Esophagus muscularis mucosa (tissue), 4 donors: Measurements from ENCODE around the gene GPT2. TPM values are rescaled to one million over a fixed set of nuclear protein-coding genes. Genes with fewer than 3 reads are reported as not detected.

ENCODE experiments used
- DNase-seq: peaks from one replicate; pipeline ENCODE4 v3.0.0-alpha.2; 2017; ENCODE audit errors: extremely low spot score
- H3K27ac ChIP-seq, 4 donors: fragments of 200-600 bp; sonication (generic); replicated peaks in 1 of 4; 1 replicate in 3 of 4; 2 replicates in 1 of 4; pipeline ENCODE4 v1.5.1; 2016 to 2019; ENCODE audit warnings: mild to moderate bottlenecking in 1 of 4
- H3K27me3 ChIP-seq, 4 donors: fragments of 200-600 bp; sonication (generic); one replicate each; pipeline versions ENCODE4 v1.5.1 to v1.6.0; 2016 to 2019
- H3K36me3 ChIP-seq, 4 donors: fragments of 200-600 bp; sonication (generic); one replicate each; pipeline ENCODE4 v1.5.1; 2016 to 2019
- H3K4me1 ChIP-seq, 4 donors: fragments of 200-600 bp; sonication (generic); one replicate each; pipeline ENCODE4 v1.5.1; 2016 to 2019
- H3K4me3 ChIP-seq, 4 donors: fragments of 200-600 bp; sonication (generic); 1 replicate in 2 of 4; 2 replicates in 2 of 4; pipeline ENCODE4 v1.5.1; 2016 to 2019; ENCODE audit warnings: mild to moderate bottlenecking in 4 of 4, moderate library complexity in 1 of 4
- H3K9me3 ChIP-seq, 4 donors: fragments of 200-600 bp; sonication (generic); 1 replicate in 3 of 4; 2 replicates in 1 of 4; pipeline ENCODE4 v1.5.1; 2016 to 2019
- EP300 ChIP-seq: sonication (generic); formaldehyde crosslinking; IDR thresholded peaks from one replicate; pipeline ENCODE4 v1.6.1; 2017; ENCODE audit warnings: antibody characterized with exemption
- POLR2A ChIP-seq: fragments of 450-650 bp; IDR thresholded peaks from one replicate; pipeline ENCODE4 v1.6.1; 2017; ENCODE audit warnings: antibody characterized with exemption, moderate library complexity, mild to moderate bottlenecking, low read depth
- POLR2AphosphoS5 ChIP-seq, 2 donors: sonication (generic); formaldehyde crosslinking; IDR thresholded peaks; one replicate each; pipeline ENCODE4 v1.6.1; 2017; ENCODE audit warnings: antibody characterized with exemption in 2 of 2
- WGBS: methylation state at CpG from one replicate; pipeline ENCODE4 v1.1.5; 2018; 5-methylcytosine and 5-hydroxymethylcytosine counted together
- intact Hi-C: fragments of 100-400 bp; cut with DNase I; formaldehyde crosslinking; loops from one replicate; pipeline ENCODE4 v1.15.1; 2023
- total RNA-seq, 4 donors: library from RNA; depleted of rRNA; stranded (reverse); fragments of >200 nt; gene quantifications; one replicate each; pipeline versions ENCODE4 v1.1.0 to v1.2.1, GENCODE V29; 2016
- TF ChIP-seq, protein P1 (sequence below), 3 experiments: fragments of 200-600 bp in 2 of 3; fragments of 450-650 bp in 1 of 3; sonication (generic) in 2 of 3; IDR thresholded peaks; one replicate each; pipeline ENCODE4 v1.5.1; 2017 to 2019; ENCODE audit warnings: antibody characterized with exemption in 3 of 3, mild to moderate bottlenecking in 2 of 3, moderate library complexity in 1 of 3

The GPT2 gene
- total RNA-seq, 4 donors from 2014 or later: 2.5 to 5.7 (median 3.6) TPM

GRCh38 chr16:46848768-46849764 lies 35.1 kb upstream of the GPT2 start:
- TF ChIP-seq, protein P1, sequence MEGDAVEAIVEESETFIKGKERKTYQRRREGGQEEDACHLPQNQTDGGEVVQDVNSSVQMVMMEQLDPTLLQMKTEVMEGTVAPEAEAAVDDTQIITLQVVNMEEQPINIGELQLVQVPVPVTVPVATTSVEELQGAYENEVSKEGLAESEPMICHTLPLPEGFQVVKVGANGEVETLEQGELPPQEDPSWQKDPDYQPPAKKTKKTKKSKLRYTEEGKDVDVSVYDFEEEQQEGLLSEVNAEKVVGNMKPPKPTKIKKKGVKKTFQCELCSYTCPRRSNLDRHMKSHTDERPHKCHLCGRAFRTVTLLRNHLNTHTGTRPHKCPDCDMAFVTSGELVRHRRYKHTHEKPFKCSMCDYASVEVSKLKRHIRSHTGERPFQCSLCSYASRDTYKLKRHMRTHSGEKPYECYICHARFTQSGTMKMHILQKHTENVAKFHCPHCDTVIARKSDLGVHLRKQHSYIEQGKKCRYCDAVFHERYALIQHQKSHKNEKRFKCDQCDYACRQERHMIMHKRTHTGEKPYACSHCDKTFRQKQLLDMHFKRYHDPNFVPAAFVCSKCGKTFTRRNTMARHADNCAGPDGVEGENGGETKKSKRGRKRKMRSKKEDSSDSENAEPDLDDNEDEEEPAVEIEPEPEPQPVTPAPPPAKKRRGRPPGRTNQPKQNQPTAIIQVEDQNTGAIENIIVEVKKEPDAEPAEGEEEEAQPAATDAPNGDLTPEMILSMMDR (IDR thresholded peaks at IDR 0.05): no peak
- TF ChIP-seq EP300: no peak
- TF ChIP-seq POLR2A: no peak
- no peak for TF ChIP-seq POLR2AphosphoS5 (IDR thresholded peaks at IDR 0.05)
- H3K27ac ChIP-seq: no peak overlapping the region
- DNase-seq: peak; percentile 42
- H3K36me3 ChIP-seq: no peaks in the 10 kb centered on the region
- intact Hi-C loops: no loop called here
- peaks cover 0 to 8% (median 4%) of the 10 kb centered on the region in 4 donors for H3K4me1 ChIP-seq
- no peaks in the 10 kb centered on the region for H3K9me3 ChIP-seq
- no peak overlapping the region for H3K4me3 ChIP-seq
- peaks cover 0 to 18% (median 2%) of the 10 kb centered on the region in 4 donors for H3K27me3 ChIP-seq
- 83% methylated on average over 5 of the region's 5 CpGs for WGBS

- no peak overlapping the region for H3K4me3 ChIP-seq
- H3K4me1 ChIP-seq: no peaks in the 10 kb centered on the region
- no peaks in the 10 kb centered on the region for H3K9me3 ChIP-seq
- intact Hi-C loops: no loop called here
- TF ChIP-seq POLR2A: no peak
- TF ChIP-seq, protein P1 (IDR thresholded peaks at IDR 0.05): no peak
- no peak for TF ChIP-seq POLR2AphosphoS5 (IDR thresholded peaks at IDR 0.05)
- no peak for TF ChIP-seq EP300
- no peaks in the 10 kb centered on the region for H3K36me3 ChIP-seq
- H3K27ac ChIP-seq: no peak overlapping the region
- 72% methylated on average over 5 of the region's 5 CpGs for WGBS
- no peak for DNase-seq
- peaks cover 0 to 4% (median 0%) of the 10 kb centered on the region in 4 donors for H3K27me3 ChIP-seq
Observed at GRCh38 chr16:46850619-46851555, 33.3 kb upstream of the GPT2 start.

GRCh38 chr16:46852130-46852529 lies 32.0 kb upstream of the GPT2 start:
- H3K4me3 ChIP-seq: no peak overlapping the region
- H3K9me3 ChIP-seq: no peaks in the 10 kb centered on the region
- no peaks in the 10 kb centered on the region for H3K36me3 ChIP-seq
- H3K4me1 ChIP-seq: peaks cover 0 to 7% (median 5%) of the 10 kb centered on the region in 4 donors
- DNase-seq: no peak
- no peak overlapping the region for H3K27ac ChIP-seq
- intact Hi-C loops: no loop called here
- TF ChIP-seq, protein P1 (IDR thresholded peaks at IDR 0.05): no peak
- TF ChIP-seq POLR2A (no peak), POLR2AphosphoS5 (IDR thresholded peaks at IDR 0.05) (no peak), EP300 (no peak)
- WGBS: 88% methylated on average over 3 of the region's 3 CpGs
- no peaks in the 10 kb centered on the region for H3K27me3 ChIP-seq

DNA sequence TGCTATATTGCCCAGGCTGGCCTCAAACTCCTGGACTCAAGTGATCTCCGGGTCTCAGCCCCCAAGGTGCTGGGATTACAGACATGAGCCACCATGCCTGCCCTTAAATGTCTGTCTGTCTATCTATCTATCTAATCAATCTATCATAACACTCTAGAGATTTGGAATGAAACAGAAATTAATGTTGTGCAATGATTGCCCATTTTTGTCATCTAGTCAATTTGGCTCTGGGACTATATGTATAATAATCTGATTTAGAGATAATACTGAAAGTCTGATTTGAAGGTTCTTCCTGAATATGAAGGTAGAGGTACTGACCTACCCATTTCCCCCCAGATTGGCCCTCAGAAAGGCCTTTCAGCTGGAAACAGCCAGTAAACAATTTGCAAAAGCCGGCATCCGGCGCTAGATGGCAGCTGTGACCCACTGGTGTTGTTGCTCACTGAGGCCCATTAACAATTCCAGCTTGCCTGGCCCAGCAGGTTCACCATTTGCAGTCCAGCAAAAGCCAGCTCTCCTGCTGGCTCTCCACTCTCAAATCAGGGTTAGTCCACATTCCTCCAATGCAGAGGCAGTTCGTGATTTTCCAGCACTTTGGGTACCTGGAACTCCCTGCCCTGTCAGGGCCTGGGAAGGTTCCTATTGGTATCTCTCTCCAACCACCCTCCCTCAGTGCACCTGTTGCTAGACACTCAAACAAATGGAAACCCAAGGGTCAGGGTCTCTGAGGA lies 30.3 kb upstream of the GPT2 start:
- 20% methylated on average over 5 of the region's 5 CpGs for WGBS
- peak; percentile 93 for DNase-seq
- no peak overlapping the region for H3K27ac ChIP-seq
- H3K36me3 ChIP-seq: no peaks in the 10 kb centered on the region
- H3K27me3 ChIP-seq: no peaks in the 10 kb centered on the region
- H3K9me3 ChIP-seq: no peaks in the 10 kb centered on the region
- H3K4me1 ChIP-seq: peaks cover 0 to 18% (median 15%) of the 10 kb centered on the region in 4 donors
- TF ChIP-seq POLR2A (no peak), EP300 (no peak), POLR2AphosphoS5 (IDR thresholded peaks at IDR 0.05) (peak in 1 of 2 donors; percentile 32)
- TF ChIP-seq, protein P1 (IDR thresholded peaks at IDR 0.05): peak; percentile 72 to 83 (median 74)
- no peak overlapping the region for H3K4me3 ChIP-seq
- intact Hi-C loops: no loop called here
